B cell (primary cell): ENCODE measurements around the gene ACTN3. TPM values are rescaled to one million over a fixed set of nuclear protein-coding genes. Genes with fewer than 3 reads are reported as not detected.

ENCODE experiments used
- ATAC-seq: fragments of 200-7000 bp; cut with Tn5 transposase; one replicate; pipeline ENCODE4 v1.10.0; 2021; ENCODE audit warnings: low read depth, mild to moderate bottlenecking, moderate number of reproducible peaks, moderate library complexity
- CTCF ChIA-PET: fragments of 350-600 bp; sonication (Branson Sonifier 250); formaldehyde crosslinking; loops from one replicate; lab custom pipeline; 2021; ENCODE audit warnings: antibody characterized with exemption, inconsistent platforms; lab: Charles Lee
- POLR2A ChIA-PET: fragments of 350-600 bp; sonication (Branson Sonifier 250); formaldehyde crosslinking; loops from one replicate; lab custom pipeline; 2021; ENCODE audit warnings: antibody characterized with exemption; lab: Charles Lee
- DNase-seq: peaks from one replicate; pipeline ENCODE4 v3.0.0; 2013
- H2AFZ ChIP-seq: 2 replicates; pipeline ENCODE4 v1.6.1; 2012; ENCODE audit warnings: mild to moderate bottlenecking, low read depth, low read length; ENCODE audit not compliant: insufficient read depth, poor library complexity, severe bottlenecking
- H3K27ac ChIP-seq, 2 donors: 1 replicate in 1 of 2; 2 replicates in 1 of 2; pipeline ENCODE4 v1.5.1; 2012 to 2013; ENCODE audit warnings: low read length in 2 of 2, mild to moderate bottlenecking in 2 of 2, moderate library complexity in 1 of 2
- H3K27me3 ChIP-seq, 4 experiments: fragments of 200-600 bp in 1 of 4; sonication (generic) in 1 of 4; replicated peaks in 1 of 4; 1 replicate in 2 of 4; 2 replicates in 2 of 4; pipeline versions ENCODE4 v1.6.1 to v1.7.0; 2013 to 2016; ENCODE audit warnings: low read length in 3 of 4, mild to moderate bottlenecking in 2 of 4, mixed read lengths in 1 of 4, moderate library complexity in 1 of 4; ENCODE audit not compliant: insufficient read depth in 4 of 4, control insufficient read depth in 3 of 4; ENCODE audit errors: control extremely low read depth in 1 of 4
- H3K36me3 ChIP-seq, 2 experiments: replicated peaks in 1 of 2; 1 replicate in 1 of 2; 2 replicates in 1 of 2; pipeline versions ENCODE4 v1.6.1 to v1.7.1; 2013; ENCODE audit warnings: low read length in 1 of 2; ENCODE audit not compliant: insufficient read depth in 2 of 2, control insufficient read depth in 1 of 2; ENCODE audit errors: control extremely low read depth in 1 of 2, extremely low read depth in 1 of 2
- H3K4me1 ChIP-seq, 2 donors: fragments of 200-600 bp in 1 of 2; sonication (generic) in 1 of 2; 1 replicate in 1 of 2; 2 replicates in 1 of 2; pipeline versions ENCODE4 v1.5.1 to v1.6.1; 2013 to 2017; ENCODE audit warnings: low read length in 2 of 2; ENCODE audit not compliant: control insufficient read depth in 2 of 2, insufficient read depth in 2 of 2
- H3K4me2 ChIP-seq: replicated peaks from 2 replicates; pipeline ENCODE3; 2012; ENCODE audit warnings: mild to moderate bottlenecking, low read depth, low read length; ENCODE audit not compliant: poor library complexity, severe bottlenecking
- H3K4me3 ChIP-seq, 5 experiments: fragments of 200-600 bp in 1 of 5; sonication (generic) in 1 of 5; 1 replicate in 3 of 5; 2 replicates in 2 of 5; pipeline versions ENCODE4 v1.5.1 to v1.7.0; 2011 to 2016; ENCODE audit warnings: low read length in 4 of 5, mild to moderate bottlenecking in 4 of 5, low read depth in 2 of 5, control low read depth in 1 of 5, moderate library complexity in 1 of 5; ENCODE audit not compliant: insufficient read depth in 1 of 5; ENCODE audit errors: control extremely low read depth in 1 of 5, extremely low read depth in 1 of 5
- H3K79me2 ChIP-seq: fragments of 200-600 bp; sonication (generic); one replicate; pipeline ENCODE4 v1.6.0; 2016; ENCODE audit warnings: low read length; ENCODE audit not compliant: control insufficient read depth, insufficient read depth
- H3K9ac ChIP-seq: fragments of 200-600 bp; sonication (generic); 2 replicates; pipeline ENCODE4 v1.6.1; 2017; ENCODE audit warnings: mild to moderate bottlenecking, low read length, moderate library complexity
- H3K9me3 ChIP-seq, 3 donors: one replicate each; pipeline versions ENCODE4 v1.6.1 to v1.7.1; 2013; ENCODE audit warnings: low read length in 2 of 3; ENCODE audit not compliant: control insufficient read depth in 2 of 3, insufficient read depth in 1 of 3; ENCODE audit errors: control extremely low read depth in 1 of 3
- H4K20me1 ChIP-seq: 2 replicates; pipeline ENCODE4 v1.6.0; 2012; ENCODE audit warnings: mild to moderate bottlenecking, low read length; ENCODE audit not compliant: insufficient read depth, control insufficient read depth, poor library complexity, severe bottlenecking
- H3K27ac Mint-ChIP-seq: one replicate; pipeline ENCODE4 v1.8.0; 2021; ENCODE audit warnings: mixed read lengths
- H3K27me3 Mint-ChIP-seq: one replicate; pipeline ENCODE4 v1.8.0; 2021; ENCODE audit warnings: mixed read lengths
- H3K4me1 Mint-ChIP-seq: one replicate; pipeline ENCODE4 v1.8.0; 2021; ENCODE audit warnings: mixed read lengths
- H3K4me3 Mint-ChIP-seq: one replicate; pipeline ENCODE4 v1.8.0; 2021; ENCODE audit warnings: mixed read lengths
- H3K9me3 Mint-ChIP-seq: one replicate; pipeline ENCODE4 v1.8.0; 2022; ENCODE audit warnings: mixed read lengths; ENCODE audit not compliant: insufficient read depth
- EZH2 ChIP-seq: IDR thresholded peaks from 2 replicates; pipeline ENCODE4 v1.6.1; 2012; ENCODE audit warnings: borderline replicate concordance, low read depth, mild to moderate bottlenecking, moderate library complexity, low read length; ENCODE audit not compliant: insufficient read depth, poor library complexity, severe bottlenecking
- WGBS: methylation state at CpG from one replicate; pipeline ENCODE4 v1.1.5; 2013; ENCODE audit warnings: missing lambda C conversion rate; ENCODE audit not compliant: insufficient coverage; 5-methylcytosine and 5-hydroxymethylcytosine counted together
- intact Hi-C: fragments of 100-400 bp; cut with micrococcal nuclease; formaldehyde crosslinking; loops from one replicate; pipeline ENCODE4 v1.10.0; 2022
- polyA plus RNA-seq: library from polyadenylated mRNA; depleted of rRNA; stranded (reverse); fragments of >200 nt; gene quantifications from 2 replicates; pipeline ENCODE4 v1.2.3, GENCODE V29; 2012
- total RNA-seq, 2 donors: library from RNA; stranded (reverse); fragments of 120-200 nt in 1 of 2; gene quantifications; 1 replicate in 1 of 2; 2 replicates in 1 of 2; pipeline versions ENCODE4 v1.2.3 to v1.2.4, GENCODE V29; 2013 to 2022
- TF ChIP-seq, protein P1 (sequence below): fragments of 200-600 bp; IDR thresholded peaks from one replicate; pipeline ENCODE4 v1.8.0; 2022; ENCODE audit warnings: antibody characterized with exemption, mild to moderate bottlenecking

The ACTN3 gene
- total and polyA plus RNA-seq, 2 donors (not counting 1 experiment from before 2014, with no cell fraction given): 0.22 TPM; not detected in 1

DNA sequence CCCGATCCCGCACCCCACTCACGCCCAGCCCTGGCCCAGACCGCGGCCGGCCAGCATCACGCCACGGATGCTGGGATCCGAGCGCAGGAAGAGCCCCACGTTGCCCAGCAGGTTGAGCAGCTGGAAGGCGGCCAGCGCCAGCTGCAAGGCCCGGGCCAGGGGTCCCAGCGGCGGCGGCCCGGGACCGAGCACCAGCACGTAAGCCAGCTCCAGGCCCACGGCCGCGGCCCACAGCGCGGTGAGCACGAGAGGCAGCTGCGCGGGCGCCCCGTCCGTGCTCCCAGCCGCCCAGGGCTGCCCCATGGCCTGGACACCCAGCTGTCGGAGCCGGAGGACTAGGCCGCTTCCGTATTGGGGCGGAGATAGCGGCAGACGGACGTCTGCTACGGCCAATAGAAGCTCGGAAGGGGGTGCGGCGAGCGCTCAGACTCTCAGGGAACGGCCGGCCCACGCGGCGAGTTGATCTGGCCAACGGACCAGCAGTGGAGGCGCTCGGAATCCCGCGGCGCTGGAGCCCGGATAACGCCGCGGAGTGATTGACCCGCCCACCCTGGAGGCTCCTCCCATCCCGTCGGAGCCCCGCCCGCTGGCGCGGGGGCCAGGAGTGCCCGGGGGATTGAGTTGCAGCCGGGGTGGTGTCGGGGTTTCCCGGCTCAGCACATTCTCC lies 869 bp upstream of the ACTN3 start, which contains the start of gene ZDHHC24:
ZDHHC24 (minus strand) TSS at position 348 of the 667 bp plus-strand sequence; CDS start at position 303, 45 bp downstream.
- Histone ChIP-seq H4K20me1 (no peaks in the 10 kb centered on the region), H3K79me2 (peaks cover 10% of the 10 kb centered on the region), H3K36me3 (peaks cover 0 to 17% of the 10 kb centered on the region in 2 experiments), H3K4me2 (peak within 1 kb of the TSS; percentile 100), H3K9ac (peak within 1 kb of the TSS; percentile 96), H3K27ac (peak within 1 kb of the TSS; percentile 62 to 91), H3K27me3 (no peaks in the 10 kb centered on the region), H2AFZ (peak within 1 kb of the TSS; percentile 83), H3K4me1 (peaks cover 26 to 34% of the 10 kb centered on the region in 2 donors), H3K9me3 (no peaks in the 10 kb centered on the region), H3K4me3 (peak within 1 kb of the TSS; percentile 74 to 89 (median 83))
- DNase-seq: peak; percentile 91
- Mint-ChIP-seq H3K4me1 (peaks cover 42% of the 10 kb centered on the region), H3K4me3 (peak within 1 kb of the TSS; percentile 95), H3K9me3 (no peaks in the 10 kb centered on the region), H3K27ac (peak within 1 kb of the TSS; percentile 89), H3K27me3 (no peaks in the 10 kb centered on the region)
- ChIA-PET CTCF (interaction anchor here (0.6 to 6.4 kb wide), 12 partner anchors 12 to 234 kb away, joined by 3 to 58 read pairs (median 4); partner anchors contain the start of genes RBM4 and RBM4B), POLR2A (interaction anchor here (0.5 to 1.5 kb wide), 8 partner anchors 12 to 543 kb away, joined by 3 to 17 read pairs (median 3); partner anchors contain the start of genes DPP3 and RBM4B)
- no peak for TF ChIP-seq EZH2
- TF ChIP-seq, protein P1, sequence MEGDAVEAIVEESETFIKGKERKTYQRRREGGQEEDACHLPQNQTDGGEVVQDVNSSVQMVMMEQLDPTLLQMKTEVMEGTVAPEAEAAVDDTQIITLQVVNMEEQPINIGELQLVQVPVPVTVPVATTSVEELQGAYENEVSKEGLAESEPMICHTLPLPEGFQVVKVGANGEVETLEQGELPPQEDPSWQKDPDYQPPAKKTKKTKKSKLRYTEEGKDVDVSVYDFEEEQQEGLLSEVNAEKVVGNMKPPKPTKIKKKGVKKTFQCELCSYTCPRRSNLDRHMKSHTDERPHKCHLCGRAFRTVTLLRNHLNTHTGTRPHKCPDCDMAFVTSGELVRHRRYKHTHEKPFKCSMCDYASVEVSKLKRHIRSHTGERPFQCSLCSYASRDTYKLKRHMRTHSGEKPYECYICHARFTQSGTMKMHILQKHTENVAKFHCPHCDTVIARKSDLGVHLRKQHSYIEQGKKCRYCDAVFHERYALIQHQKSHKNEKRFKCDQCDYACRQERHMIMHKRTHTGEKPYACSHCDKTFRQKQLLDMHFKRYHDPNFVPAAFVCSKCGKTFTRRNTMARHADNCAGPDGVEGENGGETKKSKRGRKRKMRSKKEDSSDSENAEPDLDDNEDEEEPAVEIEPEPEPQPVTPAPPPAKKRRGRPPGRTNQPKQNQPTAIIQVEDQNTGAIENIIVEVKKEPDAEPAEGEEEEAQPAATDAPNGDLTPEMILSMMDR: no peak
- WGBS: under 1% methylated on average over 63 of the region's 71 CpGs
- ATAC-seq: peak; percentile 82
- intact Hi-C loops: loop anchor here (1.0 to 2.0 kb wide), 6 partner anchors 36 to 297 kb away; partner anchors contain the start of genes BBS1, CCDC87, CCS and DPP3
